ENCODE results near the gene BBX. TPM values are rescaled to one million over a fixed set of nuclear protein-coding genes. Genes with fewer than 3 reads are reported as not detected.

BBX gene
- total RNA-seq, 1 donor from 2014 or later, result 54.3 TPM

DNA sequence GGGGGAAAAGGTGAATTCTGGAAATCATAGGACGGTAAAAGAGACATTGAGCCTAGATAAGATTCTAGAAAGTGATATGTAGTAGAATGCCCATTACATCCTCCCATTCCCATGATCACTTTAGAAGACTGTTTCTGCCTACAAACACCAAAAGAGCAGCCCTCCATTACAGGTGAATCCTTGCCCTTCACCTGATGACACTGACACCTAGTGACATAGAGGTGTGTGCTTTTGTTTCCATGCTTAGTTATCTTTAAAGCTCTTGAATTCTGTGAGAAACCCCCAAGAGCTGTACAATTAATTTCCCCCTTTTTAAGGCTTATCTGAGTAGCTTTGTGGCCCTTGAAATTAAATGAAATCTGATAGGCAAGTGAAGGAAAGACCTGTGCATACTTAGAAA lies 8.3 kb upstream of the BBX start:
- Mint-ChIP-seq H3K27me3 (ENCODE audit: unreplicated experiment) (no peaks in the 10 kb centered on the region), H3K4me1 (ENCODE audit: unreplicated experiment) (peaks cover 13% of the 10 kb centered on the region), H3K27ac (ENCODE audit: unreplicated experiment) (no peak overlapping the region), H3K9me3 (ENCODE audit: unreplicated experiment) (no peaks in the 10 kb centered on the region), H3K36me3 (ENCODE audit: low read depth, unreplicated experiment) (no peaks in the 10 kb centered on the region), H3K4me3 (ENCODE audit: unreplicated experiment) (no peak overlapping the region)
- TF ChIP-seq, protein P1, sequence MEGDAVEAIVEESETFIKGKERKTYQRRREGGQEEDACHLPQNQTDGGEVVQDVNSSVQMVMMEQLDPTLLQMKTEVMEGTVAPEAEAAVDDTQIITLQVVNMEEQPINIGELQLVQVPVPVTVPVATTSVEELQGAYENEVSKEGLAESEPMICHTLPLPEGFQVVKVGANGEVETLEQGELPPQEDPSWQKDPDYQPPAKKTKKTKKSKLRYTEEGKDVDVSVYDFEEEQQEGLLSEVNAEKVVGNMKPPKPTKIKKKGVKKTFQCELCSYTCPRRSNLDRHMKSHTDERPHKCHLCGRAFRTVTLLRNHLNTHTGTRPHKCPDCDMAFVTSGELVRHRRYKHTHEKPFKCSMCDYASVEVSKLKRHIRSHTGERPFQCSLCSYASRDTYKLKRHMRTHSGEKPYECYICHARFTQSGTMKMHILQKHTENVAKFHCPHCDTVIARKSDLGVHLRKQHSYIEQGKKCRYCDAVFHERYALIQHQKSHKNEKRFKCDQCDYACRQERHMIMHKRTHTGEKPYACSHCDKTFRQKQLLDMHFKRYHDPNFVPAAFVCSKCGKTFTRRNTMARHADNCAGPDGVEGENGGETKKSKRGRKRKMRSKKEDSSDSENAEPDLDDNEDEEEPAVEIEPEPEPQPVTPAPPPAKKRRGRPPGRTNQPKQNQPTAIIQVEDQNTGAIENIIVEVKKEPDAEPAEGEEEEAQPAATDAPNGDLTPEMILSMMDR (IDR thresholded peaks at IDR 0.05; ENCODE audit: unreplicated experiment), result no peak
- no peak for DNase-seq (ENCODE audit: low spot score)

DNA sequence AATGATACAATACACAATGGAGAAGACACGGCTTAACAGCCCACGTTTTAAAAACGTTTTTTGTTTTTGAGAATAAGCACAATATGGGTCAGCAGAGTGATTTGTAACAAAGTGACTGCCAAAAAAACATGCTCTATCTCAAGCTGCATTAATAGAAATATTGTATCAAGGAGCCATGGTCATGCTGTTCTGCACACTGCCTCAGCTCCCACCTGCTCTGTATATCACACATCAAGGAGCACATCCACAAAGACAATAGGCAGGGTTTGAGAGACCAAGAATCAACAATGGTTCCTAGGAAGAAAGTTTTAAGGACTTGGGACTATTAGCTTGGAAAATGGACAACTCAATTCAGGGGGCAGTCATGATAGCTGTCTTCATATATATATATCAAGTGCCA lies 6.3 kb upstream of the BBX start:
- TF ChIP-seq, protein P1 (IDR thresholded peaks at IDR 0.05; ENCODE audit: unreplicated experiment), result no peak
- H3K27me3 Mint-ChIP-seq (ENCODE audit: unreplicated experiment), result no peaks in the 10 kb centered on the region
- no peak overlapping the region for H3K4me3 Mint-ChIP-seq (ENCODE audit: unreplicated experiment)
- no peaks in the 10 kb centered on the region for H3K9me3 Mint-ChIP-seq (ENCODE audit: unreplicated experiment)
- DNase-seq (ENCODE audit: low spot score), result no peak
- no peak overlapping the region for H3K27ac Mint-ChIP-seq (ENCODE audit: unreplicated experiment)
- H3K4me1 Mint-ChIP-seq (ENCODE audit: unreplicated experiment), result peaks cover 13% of the 10 kb centered on the region
- no peaks in the 10 kb centered on the region for H3K36me3 Mint-ChIP-seq (ENCODE audit: low read depth, unreplicated experiment)

DNA sequence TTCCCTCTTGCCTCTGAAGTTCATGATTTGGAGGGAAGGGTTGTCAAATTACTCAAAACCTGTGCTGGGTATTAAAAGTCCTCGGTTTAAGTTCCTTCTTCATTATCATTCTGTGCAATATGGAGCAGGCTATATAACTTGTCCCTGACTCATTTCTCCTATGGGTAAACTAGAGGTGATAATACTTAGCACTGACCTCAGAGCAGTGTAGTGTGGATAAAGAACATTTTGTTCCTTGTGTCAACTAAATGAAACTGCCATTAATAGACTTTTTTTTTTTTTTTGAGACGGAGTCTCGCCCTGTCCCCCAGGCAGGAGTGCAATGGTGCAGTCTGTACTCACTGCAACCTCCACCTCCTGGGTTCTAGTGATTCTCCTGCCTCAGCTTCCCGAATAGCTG lies 2.2 kb upstream of the BBX start:
- Mint-ChIP-seq H3K4me3 (ENCODE audit: unreplicated experiment) (no peak overlapping the region), H3K36me3 (ENCODE audit: low read depth, unreplicated experiment) (peaks cover 6% of the 10 kb centered on the region), H3K9me3 (ENCODE audit: unreplicated experiment) (peaks cover 4% of the 10 kb centered on the region), H3K4me1 (ENCODE audit: unreplicated experiment) (peaks cover 9% of the 10 kb centered on the region), H3K27me3 (ENCODE audit: unreplicated experiment) (peaks cover 3% of the 10 kb centered on the region), H3K27ac (ENCODE audit: unreplicated experiment) (no peak overlapping the region)
- TF ChIP-seq, protein P1 (IDR thresholded peaks at IDR 0.05; ENCODE audit: unreplicated experiment), result no peak
- no peak for DNase-seq (ENCODE audit: low spot score)

DNA sequence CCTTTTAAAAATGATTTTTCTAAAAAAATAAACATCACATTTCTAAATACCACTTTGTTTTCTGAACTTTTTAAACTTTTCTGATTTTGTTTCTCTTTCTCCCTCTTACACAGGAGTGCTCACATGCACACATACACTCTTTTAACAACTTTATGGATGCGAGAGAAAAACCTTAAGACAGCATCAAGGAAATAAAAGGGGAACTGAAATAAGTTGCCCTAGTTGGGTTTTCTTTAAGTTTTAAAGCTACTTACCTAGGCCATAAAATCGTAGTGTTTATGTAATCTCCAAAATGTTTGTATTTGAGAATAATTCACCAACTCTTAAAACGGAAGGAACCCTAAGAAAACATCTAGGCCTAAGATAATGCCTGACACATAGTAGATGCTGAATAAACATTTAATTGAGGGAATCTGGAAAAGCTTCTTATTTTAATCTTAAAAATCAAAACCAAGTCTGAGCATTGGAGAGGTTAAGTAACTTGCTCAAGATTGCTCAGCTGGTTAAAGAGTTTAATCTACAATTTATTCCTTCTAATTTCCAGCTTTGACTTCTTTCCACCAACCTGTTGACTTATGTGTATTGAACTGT lies 1.2 kb upstream of the BBX start:
- peaks cover 4% of the 10 kb centered on the region for H3K9me3 Mint-ChIP-seq (ENCODE audit: unreplicated experiment)
- H3K4me3 Mint-ChIP-seq (ENCODE audit: unreplicated experiment), result no peak overlapping the region
- peaks cover 11% of the 10 kb centered on the region for H3K36me3 Mint-ChIP-seq (ENCODE audit: low read depth, unreplicated experiment)
- H3K4me1 Mint-ChIP-seq (ENCODE audit: unreplicated experiment), result peaks cover 15% of the 10 kb centered on the region
- H3K27me3 Mint-ChIP-seq (ENCODE audit: unreplicated experiment), result peaks cover 5% of the 10 kb centered on the region
- no peak for DNase-seq (ENCODE audit: low spot score)
- TF ChIP-seq, protein P1 (IDR thresholded peaks at IDR 0.05; ENCODE audit: unreplicated experiment), result no peak
- no peak overlapping the region for H3K27ac Mint-ChIP-seq (ENCODE audit: unreplicated experiment)

DNA sequence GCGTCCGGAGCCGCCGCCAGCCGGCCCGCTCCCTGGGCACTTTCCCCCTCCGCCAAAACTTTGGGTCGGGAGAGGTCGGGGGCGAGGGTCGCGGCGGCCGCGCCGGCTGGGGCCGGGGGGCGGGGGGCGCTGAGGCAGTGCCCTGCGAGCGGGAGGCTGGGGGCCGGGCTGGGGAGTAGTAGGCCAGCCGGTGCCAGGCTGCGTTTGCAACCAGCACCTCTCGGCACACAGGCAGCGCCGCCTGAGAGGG lies 452 bp downstream of the BBX start:
- TF ChIP-seq, protein P1 (IDR thresholded peaks at IDR 0.05; ENCODE audit: unreplicated experiment), result no peak
- H3K27ac Mint-ChIP-seq (ENCODE audit: unreplicated experiment), result no peak overlapping the region
- peak overlapping the region; percentile 97 for H3K4me3 Mint-ChIP-seq (ENCODE audit: unreplicated experiment)
- H3K9me3 Mint-ChIP-seq (ENCODE audit: unreplicated experiment), result peaks cover 4% of the 10 kb centered on the region
- H3K27me3 Mint-ChIP-seq (ENCODE audit: unreplicated experiment), result peaks cover 5% of the 10 kb centered on the region
- H3K4me1 Mint-ChIP-seq (ENCODE audit: unreplicated experiment), result peaks cover 15% of the 10 kb centered on the region
- DNase-seq (ENCODE audit: low spot score), result no peak
- peaks cover 11% of the 10 kb centered on the region for H3K36me3 Mint-ChIP-seq (ENCODE audit: low read depth, unreplicated experiment)
